SKM-1 (cell line): ENCODE results near the gene LRRC9.
"Not testable (repeated sequence)": the region's sequence is repeated elsewhere in the genome, so short reads cannot be mapped to it uniquely, and the experiment has no call there.

Source experiments
- DNase-seq: peaks from one replicate; lab custom pipeline; 2025; ENCODE audit not compliant: unreplicated experiment; lab: John Stamatoyannopoulos, UW

The LRRC9 gene

DNA sequence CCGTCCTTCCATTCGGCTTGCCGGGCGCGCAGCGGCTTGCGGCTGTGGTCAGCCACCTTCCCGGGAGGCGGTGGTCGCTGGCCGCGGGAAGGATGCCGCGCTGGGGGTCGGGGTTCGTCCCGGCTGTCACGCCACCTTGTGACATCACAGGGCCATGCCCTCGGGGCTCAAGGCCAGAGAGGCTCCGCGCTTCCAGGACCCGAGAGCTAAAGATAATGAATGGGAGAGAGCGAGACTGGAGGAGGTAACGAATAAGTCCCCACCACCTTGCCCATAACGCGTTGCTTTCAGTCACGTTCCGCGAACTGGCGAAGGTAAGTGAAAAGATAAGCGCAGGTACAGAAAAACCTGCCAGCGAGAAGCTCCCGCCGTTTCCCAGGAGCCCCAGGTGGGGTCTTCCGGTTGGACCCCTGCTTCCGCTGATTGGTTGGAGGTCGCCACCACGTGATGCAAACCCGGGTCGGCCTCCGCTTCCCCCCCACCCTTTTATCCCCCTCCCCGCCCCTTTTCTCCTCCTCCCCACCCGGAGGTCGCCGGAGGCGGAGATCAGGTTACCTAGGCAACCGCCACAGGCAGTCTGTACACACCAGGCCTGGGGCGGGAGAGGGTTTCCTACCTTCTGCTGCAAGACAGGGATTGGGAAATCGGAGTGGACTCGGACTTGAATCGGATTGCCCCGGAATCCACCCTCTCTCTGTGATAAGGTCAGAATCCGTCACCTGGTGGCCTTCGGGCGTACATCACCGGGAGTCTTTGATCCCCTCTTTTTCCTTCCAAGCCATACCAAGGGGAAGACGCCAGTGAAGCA, at the start of gene LRRC9:
Gene LRRC9, plus strand, starts transcription at position 575 of the 808 bp plus-strand sequence.
- DNase-seq, result no peak

DNA sequence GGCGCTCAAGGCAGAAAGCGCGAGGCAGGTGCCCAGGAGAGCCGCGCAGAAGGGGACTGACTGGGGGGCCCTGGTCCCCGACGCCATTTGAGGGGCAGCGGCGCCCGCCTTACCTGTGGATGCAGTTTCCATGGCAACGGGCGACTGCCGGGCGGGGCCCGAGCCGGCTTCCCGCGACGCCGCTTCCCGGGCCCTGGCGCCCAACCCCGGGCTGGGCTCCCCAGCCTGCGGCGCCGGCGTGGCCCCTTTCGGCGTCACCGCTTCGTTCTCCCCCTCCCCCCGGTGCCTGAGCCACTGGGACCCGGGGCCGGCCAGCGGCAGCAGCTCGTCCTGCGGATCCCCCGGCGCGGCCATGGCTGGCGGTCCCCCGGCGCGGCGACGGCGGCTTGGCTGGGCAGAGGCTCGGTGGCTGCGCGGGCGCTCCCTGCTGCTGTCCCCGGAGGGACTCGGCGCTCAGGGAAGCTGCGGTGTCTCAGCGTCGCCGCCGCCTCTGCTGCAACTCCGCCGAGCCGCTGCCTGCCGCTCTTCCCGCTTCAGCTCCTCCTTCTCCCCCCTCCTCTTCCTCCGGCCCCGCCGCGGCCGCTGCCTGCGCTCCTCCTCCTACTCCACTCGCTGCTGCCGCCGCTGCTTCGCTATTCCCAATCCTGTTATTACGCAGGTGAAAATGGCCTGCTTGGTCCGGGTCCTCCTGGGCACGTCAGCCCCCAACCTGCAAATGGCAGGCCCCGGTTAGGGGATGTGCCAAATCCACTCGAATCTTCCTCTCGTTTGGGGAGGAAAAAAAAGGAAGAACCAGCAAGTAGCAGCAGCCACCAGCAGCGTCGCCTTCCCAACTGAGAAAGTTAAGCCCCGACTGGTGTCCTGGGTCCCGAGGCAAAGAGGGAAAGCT, 49.4 kb upstream of the LRRC9 start, which contains the start of gene RTN1:
Gene RTN1, minus strand, starts transcription at position 500 of the 889 bp plus-strand sequence. Its CDS starts 146 bp downstream, at position 354.
- DNase-seq, result peak; percentile 36

DNA sequence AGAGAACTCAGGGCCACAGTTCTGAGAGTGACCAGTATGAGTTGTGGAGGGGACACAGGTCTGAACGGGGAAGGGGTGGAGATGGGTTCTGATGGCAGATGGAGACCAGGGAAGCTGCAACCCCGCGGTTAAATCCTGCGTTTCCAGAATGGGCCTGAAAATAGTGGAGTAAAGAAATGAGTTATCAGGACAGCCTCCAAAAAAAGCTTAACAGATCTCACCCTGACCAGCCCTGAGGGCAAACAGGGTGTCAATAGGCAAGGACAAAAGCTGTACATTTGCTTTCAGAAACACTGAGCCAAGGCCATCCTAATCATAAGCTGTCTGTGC, 48.8 kb upstream of the LRRC9 start:
- no peak for DNase-seq

DNA sequence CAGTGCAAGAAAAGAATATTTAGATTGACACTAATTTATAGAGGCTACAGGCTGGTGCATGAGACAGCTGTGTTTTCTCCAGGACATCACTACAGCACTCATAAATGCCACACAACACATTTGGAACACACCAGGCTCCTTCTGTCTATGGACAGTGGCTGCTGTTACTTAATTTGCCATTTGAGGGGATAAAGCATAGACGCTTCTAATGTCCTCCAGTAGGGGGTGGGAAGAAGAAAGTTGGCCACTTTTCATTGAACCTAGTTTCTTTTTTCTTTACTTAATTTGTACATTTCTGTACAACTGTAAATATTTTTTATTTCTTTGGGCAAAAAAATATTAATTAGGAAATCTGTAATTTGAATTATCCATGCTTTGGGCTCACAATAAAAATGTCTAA, 37.0 kb upstream of the LRRC9 start:
- DNase-seq, result no peak

DNA sequence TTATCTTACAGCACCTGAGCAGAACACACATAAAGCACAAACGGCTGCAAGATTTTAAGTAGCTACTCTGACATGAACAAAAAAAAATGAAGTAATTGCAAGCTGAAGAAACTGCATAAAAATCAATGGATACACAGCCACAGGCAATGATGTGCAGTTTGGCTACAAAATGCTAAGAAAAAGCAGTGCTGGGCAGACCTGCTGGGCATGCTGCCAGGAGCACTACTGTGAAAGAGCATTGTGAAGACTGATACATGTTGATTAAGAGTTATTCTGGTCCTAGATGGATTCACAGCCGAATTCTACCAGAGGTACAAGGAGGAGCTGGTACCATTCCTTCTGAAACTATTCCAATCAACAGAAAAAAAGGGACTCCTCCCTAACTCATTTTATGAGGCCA, 29.3 kb upstream of the LRRC9 start:
- no peak for DNase-seq

DNA sequence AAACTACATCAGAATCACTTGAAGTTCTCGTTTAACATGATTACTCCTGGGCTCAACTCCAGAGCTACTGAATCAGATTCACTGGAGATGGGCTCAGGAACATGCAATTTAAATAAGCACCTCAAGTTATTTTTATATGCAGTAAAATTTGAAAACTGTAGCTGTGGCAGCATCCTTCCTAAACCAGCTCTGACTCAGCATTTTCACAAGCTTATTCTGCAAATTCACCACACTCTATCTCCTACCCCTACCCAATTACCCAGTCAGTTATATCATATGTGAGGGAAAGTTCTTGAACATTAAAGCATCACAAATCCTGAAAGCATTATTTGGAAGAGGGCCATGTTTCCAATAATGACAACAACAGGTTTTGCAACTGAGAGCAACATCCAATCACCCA, 24.2 kb upstream of the LRRC9 start:
- no peak for DNase-seq

DNA sequence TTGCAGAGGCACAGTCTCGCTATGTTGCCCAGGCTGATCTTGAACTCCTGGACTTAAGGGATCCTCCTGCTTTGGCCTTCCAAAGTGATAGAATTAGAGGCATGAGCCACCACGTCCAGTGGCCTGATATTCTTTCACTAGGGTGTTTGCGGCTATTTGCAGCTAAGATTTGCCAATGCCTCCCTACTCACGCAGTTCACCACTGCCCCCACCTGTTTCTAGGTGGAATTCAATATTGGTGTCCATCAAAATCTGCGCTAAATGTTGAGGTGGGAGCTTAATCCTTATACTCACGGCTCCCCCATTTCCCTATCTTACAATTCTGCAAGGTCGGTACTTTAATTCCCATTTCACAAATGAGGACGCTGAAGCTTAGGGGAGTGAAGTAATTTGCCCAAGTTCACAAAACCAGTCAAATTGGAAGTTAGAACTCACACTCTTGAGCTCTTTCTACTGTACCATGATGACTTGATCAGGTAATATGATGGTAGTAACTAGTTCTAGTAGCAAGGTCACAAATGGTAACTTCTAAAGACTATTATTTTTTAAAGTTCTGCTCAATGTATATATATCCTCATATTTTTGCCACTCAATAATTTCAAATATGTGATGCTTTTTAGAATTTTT, 22.1 kb upstream of the LRRC9 start:
- DNase-seq, result no peak

DNA sequence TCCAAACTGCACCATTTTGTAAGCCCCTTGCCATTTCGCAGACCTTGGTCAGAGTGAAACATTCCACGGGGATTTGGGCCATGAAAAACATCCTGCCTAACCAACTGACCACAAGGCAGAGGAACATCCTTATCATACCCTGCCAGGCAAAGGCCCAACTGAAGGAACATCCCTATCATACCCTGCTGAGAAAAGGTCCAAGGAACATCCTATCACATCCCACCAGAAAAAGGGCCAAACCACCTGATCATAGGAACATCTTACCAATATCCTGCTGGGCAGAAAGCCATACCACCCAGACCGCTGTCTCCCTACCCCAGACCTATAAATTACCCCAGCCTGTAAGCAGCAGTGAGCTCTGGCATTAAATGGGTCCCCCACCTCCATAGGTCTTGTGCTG, 19.4 kb upstream of the LRRC9 start:
- no peak for DNase-seq

DNA sequence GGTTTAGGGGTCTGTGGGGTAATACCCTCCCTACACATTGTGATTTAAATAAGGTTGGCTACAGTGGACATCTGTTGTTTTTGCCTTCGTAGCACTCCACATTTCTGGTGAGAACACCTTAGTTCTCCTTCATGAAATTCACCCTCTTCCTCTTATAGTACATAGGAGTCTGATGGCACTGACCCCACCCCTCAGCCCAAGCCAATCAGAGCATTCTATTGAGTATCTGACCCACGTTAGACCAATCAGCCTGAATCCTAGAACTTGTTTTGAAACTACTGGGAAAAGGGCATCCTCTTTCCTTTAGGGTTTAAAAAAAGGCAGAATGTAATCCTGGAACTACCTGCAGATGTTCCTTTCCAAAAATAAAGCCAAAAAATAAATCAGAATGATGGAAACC, 15.8 kb upstream of the LRRC9 start:
- DNase-seq, result no peak

DNA sequence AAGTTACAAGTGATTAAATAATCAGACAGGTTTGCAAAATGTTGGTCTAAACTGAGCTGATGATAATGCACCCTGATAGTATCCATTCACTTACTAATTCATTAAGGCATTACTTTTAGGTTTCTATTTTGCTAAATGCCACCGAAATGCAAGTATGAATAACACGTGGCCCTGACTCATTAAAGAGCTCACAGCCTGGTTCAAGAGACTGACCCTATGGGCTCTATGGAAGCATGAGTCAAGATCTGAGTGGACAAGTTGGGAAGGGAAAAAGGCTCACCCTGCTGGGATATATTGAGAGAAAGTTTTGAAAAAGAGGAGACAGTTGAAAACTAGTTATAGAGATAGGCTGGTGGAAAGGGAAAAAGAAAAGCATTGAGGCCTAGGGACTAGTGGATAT, 14.8 kb upstream of the LRRC9 start:
- DNase-seq, result no peak

DNA sequence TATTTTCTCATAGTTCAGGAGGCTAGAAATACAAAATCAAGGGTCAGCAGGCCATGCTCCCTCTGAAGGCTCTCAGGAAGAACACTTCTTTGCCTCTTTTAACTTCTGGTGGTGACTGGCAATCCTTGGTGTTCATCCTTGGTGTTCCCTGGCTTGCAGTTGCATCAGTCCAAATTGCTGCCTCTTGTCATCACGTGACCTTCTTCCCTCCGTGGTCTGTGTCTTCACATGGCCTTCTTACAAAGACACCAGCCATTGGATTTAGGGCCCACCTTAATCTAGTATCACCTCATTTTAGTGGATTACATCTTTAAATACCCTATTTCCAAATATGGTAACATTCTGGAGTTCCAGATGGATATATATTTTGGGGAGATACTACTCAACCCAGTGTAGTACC, 7.5 kb upstream of the LRRC9 start:
- DNase-seq, result no peak

DNA sequence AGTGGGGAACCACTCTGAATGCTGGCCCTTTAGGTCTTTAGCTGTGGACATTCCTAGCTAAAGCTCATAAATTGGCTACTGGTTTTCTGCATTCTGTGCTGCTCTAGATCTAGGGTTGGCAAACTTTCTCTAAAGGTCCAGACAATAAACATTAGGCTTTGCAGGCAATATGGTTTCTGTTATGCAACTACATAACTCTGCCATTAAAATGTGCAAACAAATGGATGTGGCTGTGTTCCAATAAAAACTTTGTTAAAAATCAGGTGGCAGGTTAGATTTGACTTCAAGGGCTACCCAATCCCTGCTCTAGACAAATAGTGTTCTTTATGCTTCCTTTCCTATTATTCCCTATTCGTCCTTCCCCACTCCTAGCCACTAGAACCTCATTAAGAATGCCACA, 6.8 kb upstream of the LRRC9 start:
- DNase-seq, result no peak

DNA sequence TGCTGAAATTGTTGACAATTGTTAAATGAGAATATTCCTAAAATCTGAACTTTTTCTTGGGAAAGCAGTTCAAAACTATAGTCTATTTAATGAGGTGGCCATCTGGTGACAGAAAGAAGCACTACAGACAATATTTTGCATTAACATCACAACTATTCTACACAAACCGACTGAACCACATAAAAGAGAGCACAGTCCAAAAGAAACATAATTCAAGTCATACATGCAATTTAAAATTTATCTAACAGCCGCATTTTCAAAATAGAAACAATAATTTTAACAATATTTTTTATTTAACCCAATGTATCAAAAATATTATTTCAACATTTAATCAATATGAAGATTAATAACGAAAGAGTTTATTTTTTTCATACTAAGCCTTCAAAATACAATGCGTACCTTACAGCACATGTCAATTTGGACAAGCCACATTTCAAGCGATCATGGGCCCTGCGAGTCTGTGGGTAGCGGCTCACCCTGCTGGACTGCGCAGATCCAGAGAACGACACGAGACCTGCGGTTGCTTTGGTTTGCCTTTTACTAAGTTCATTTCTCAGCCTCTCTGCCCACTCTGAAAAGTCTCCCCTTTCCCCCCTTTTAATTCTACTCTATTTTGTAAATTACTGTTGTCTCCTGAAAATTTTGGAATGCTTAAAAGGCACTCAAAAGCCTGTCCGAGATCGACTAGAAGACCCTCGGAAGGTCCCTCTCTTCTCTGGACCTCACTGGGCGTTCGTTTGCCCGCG, 947 bp upstream of the LRRC9 start:
- DNase-seq, result peak; percentile 2

DNA sequence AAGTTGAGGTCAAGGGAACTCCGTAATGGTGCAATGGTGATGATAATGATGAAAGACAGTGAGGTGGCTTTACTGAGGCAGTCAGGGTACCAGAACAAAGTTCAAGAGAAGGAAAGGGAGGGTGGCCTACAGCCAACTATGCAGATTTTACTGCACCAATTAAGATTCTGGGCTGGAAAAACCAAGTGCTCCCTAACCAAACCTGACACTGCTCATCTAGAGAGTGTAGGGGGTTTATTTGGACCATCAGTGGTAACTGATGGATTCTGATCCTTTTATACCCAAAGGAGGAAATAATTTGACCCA, 387 bp downstream of the LRRC9 start:
- no peak for DNase-seq

DNA sequence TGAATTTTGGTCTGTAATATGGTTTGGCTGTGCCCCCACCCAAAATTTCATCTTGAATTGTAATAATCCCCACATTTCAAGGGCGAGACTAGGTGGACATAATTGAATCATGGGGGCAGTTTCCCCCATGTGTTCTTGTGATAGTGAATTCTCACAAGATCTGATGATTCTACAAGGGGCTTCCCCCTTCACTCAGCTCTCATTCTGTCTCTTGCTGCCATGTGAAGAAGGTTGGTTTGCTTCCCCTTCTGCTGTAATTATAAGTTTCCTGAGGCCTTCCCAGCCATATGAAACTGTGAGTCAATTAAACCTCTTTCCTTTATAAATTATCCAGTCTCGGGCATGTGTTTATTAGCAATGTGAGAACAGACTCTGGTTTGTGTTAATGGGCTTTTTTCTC, 5.9 kb downstream of the LRRC9 start:
- DNase-seq, result no peak

DNA sequence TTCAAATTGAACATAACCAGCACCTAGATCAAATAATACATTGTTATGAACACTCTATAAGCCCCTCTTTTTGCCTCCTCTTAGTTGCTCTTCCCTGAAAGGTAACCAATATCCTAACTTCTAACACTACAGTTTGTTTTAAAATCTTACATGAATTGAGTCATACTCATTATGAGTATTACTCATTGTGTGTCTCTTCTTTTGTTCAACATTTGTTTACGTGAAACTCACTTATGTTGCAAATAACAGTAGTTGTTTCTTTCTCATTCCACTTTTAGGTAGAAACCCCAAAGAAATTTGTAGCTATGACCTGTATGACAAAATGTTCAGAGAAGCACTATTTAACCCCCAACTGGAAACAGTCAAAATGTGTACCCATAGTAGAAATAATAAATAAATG, 6.6 kb downstream of the LRRC9 start:
- no peak for DNase-seq

DNA sequence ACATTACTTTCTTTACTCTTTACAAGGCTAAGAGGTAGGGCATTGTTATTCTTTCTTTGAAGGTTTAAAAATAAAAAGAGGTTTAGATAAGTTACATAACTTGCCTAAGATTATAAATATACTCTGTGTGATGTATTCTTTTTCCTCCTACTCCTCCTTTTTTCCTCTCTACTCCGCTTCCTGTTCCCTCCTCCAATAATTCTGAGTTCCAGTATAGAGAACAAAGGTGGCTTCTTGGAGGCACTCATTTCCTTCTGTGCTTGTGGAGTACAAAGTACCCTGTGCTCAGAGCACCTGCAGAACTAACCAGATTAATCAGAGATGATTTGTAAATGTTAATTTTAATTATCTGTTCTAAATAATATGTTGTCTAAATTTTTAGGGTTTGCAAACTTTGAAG, 11.3 kb downstream of the LRRC9 start:
- no peak for DNase-seq

DNA sequence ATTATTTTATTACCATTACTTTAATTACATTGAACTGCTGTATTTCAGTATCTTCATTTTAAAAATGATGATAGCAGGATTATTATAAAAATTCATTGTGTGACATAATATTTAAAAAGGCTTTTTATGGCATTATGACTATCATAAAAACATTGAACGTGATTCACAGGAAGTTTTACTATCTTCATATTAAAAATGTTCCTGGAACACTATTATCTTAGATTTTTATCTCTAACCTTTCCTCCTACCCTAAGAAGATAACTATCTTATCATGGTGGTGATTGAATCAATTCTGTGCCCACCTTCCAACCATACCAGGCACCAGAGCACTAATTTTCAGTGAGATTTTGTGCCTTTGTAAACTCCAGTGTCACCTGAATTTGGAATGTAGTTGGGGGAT, 16.2 kb downstream of the LRRC9 start:
- no peak for DNase-seq

DNA sequence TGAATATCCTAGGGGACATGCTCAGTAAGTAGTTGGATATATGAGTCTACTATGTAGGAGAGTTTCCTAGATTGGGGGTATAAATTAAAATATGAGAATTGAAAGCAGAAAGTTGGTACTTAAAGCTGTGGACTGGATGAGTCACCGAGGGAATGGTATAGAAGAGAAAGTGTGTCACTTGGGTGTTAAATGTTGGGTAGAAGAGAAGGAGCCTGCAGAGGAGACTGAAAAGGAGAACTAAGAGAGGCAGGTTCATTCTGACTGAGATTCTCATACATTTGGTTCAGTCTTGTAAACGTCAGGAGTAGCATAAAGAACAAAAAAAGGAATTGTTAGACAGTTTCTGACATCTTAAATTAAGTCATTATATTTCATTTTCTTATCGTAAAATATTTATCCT, 19.9 kb downstream of the LRRC9 start:
- no peak for DNase-seq

DNA sequence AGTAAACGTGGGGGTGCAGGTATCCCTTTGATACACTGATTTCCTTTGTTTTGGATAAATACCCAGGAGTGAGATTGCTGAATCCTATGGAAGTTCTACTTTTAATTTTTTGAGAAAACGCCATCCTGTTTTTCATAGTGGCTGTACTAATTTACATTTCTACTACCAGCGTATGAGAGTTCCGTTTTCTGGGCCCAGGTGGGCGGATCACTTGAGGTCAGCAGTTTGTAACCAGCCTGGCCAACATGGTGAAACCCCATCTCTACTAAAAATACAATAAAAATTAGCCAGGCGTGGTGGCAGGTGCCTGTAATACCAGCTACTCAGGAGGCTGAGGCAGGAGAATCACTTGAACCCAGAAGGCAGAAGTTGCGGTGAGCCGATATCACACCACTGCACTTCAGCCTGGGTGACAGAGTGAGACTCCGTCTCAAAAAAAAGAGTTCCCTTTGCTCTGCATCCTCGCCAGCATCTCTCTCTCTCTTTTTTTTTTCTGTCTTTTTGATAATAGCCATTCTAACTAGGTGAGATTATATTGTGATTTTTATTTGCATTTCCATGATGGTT, 22.4 kb downstream of the LRRC9 start:
- DNase-seq, result not testable (repeated sequence)

DNA sequence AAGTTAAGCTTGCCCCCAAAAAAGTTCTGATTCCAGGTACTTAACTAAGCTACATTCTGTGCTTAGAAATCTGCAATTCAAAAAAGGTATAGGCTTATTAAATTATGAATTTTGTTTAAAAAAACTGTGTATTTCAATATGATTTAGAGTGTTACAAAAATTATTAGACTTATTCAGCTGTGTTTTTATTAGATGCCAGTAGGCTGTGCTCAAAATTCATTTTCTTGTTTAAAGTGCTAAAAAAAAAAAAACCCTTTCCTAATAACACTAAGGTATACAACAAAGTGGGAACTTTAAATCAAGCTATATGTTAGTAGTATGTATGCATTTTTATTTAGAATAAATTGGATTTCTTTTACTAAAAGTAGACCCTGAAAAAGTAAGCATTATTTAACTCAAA, 25.0 kb downstream of the LRRC9 start:
- no peak for DNase-seq
